NCI-H146 (cell line): ENCODE results near the gene AJAP1.

Experiments
- DNase-seq: peaks from one replicate; lab custom pipeline; 2025; lab: John Stamatoyannopoulos, UW

AJAP1 gene

DNA sequence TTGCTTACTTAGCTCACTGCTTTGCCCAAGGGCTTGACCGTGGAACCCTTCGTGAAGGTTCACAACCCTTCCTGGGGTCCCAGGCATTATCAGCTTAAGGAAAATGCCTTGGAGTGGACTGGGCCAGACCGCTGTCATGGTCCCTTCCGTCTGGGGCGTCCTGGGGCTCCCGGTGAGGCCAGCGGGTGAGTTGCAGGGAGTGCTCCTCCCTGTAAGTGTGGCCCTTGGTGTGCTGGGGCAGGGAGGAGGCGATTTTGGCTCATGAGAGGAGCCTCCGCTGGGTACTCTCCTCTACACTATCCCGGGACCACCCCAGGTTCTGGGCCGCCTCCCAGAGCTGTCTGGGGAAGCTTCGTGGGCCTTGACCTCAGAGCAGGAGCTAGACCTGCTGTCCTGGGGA, 48.1 kb downstream of the AJAP1 start:
- DNase-seq: no peak

DNA sequence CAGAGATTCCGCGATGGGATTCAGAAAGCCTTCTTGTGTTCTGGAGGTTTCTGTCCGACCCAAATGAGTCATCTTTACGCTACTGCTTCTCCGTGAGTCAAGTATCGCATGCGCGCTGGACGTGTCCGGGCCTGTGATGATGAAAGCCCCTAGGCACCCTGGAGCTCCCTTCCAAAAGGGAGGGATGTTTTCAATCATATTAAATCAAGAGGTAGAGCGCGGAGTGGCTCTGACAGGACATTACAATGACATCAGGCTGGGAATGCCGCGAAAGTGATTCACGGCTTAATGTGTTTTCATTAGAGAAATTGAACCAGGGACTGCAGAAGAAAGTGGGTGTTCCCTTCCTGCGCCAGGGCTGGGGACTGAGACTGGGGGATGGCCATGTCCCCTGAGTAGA, 48.5 kb downstream of the AJAP1 start:
- DNase-seq: no peak

- DNase-seq: no peak
These were observed 49.2 kb downstream of the AJAP1 start for GRCh38 chr1:4703646-4704045.

DNA sequence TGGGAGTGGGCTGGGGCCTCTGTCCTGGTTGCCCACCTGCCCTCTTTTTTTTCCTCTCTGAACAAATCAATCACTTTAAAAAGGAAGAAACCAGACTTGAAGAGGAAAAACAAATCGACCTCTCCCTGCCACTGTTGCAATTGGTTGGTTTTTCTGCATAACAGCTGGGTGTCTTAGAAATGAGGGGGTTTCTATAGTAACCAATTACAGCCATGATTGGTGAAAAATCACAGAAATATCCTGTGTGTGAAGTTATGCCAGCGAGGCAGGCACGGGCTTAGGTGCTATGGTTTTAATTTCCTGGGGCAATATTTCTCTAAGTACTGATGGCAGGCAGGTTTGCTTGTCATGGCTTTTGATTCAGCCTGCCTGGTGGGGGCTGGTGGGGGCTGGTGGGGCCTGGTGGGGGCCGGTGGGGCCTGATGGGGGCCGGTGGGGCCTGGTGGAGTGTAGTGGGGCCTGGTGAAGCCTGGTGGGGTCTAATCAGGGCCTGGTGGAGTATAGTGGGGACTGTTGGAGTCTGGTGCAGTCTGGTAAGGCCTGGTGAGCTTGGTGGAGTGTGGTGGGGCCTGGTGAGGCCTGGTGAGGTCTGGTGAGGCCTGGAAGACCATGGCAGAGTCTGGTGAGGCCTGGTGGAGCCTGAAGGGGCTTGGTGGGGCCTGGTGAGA, 54.6 kb downstream of the AJAP1 start:
- no peak for DNase-seq

GRCh38 chr1:4709641-4710040, 55.2 kb downstream of the AJAP1 start:
- no peak for DNase-seq

- no peak for DNase-seq
These were observed 56.4 kb downstream of the AJAP1 start for GRCh38 chr1:4710592-4711415.

DNA sequence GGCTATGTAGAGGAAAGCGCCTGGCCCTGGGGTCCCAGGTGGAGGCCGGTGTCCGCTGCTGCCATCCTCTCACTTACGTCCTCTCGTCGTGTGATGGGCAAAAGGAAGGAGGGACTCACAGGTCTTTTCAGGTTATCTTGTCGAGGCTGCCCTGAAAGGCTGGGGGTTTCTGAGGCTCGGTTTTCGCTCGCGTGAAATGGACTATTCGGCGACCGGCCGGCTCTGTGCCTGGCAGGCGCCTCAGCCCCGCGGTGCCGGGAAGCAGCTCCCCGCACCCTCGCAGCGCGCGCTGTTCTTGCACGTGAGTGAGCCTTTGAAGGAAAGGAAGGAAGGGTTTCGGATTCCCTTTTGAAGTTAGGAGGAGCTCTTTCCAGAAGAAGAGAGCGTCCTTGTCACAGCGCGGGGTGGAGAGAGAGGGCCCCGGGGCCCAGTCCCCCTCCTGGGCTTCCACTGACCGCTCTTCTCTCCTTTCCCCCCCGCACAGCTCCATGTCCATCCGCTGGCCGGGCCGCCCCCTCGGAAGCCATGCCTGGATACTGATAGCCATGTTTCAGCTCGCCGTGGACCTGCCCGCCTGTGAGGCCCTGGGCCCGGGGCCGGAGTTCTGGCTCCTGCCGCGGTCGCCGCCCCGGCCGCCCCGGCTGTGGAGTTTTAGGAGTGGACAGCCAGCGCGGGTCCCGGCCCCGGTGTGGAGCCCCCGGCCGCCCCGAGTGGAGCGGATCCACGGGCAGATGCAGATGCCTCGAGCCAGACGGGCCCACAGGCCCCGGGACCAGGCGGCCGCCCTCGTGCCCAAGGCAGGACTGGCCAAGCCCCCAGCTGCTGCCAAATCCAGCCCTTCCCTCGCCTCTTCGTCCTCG, 57.2 kb downstream of the AJAP1 start:
- no peak for DNase-seq

GRCh38 chr1:4713669-4714068, 59.3 kb downstream of the AJAP1 start:
- no peak for DNase-seq

- no peak for DNase-seq
These were observed 62.0 kb downstream of the AJAP1 start for GRCh38 chr1:4716406-4716805.

- DNase-seq: no peak
These were observed 63.7 kb downstream of the AJAP1 start for GRCh38 chr1:4718071-4718470.

GRCh38 chr1:4723106-4723505, 68.7 kb downstream of the AJAP1 start:
- no peak for DNase-seq

DNA sequence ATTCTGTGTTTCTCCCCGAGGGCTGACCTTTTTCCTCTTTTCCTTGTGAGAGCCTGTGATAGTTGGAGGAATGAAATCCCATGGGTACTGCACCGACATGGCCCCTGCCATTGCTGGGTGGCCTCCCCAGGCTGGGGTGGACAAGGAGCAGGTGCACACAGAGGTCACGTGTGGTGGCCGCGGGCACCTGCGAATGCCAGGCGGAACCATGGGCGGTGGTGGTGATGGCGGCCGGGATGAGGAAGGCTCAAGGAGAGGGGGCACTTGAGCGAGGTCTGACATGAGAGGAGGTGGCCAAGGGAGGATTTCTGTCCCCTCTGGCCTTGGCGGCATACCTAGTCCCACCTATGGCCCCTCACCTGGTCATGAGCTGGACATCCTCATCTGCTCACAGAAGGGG, 69.6 kb downstream of the AJAP1 start:
- no peak for DNase-seq

GRCh38 chr1:4724695-4725250, 70.4 kb downstream of the AJAP1 start:
- DNase-seq: no peak

GRCh38 chr1:4725416-4725815, 71.0 kb downstream of the AJAP1 start:
- no peak for DNase-seq

GRCh38 chr1:4726620-4727341, 72.4 kb downstream of the AJAP1 start:
- no peak for DNase-seq

DNA sequence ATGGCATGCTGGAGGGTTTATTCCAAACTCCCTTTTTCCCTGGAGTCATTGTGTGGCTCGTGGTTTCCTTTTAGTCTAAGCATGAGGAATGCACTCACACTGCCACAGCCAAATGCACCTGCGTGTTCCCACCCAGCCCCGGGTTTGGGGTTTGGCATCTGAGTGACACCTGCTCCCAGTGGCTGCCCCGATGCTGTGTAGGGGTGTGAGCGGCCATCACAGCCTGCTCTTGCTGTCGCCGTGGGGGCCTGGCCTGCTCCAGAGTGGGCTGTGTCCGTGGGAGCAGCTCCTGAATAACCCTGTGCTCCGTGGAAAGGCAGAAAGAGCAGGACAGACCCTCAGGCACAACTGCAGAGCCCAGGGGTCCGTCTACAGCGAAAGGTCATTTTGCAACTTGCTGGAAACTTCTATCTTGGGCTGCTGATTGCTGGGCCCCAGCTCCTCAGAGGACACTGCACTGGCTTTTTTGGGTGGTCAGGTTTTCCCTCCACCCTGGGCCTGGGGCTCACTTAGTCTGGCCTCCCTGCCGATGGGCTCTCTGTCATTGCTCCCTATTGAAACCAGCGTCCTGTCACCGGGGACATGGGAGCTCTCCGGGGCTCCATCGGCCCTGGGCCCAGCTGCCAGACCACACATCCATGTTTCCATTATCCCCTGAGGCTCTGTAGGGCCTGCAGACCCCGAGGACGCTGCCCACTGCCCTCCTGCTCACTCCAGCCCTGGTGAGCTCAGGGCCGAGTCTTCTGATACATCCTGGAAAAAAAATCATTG, 74.1 kb downstream of the AJAP1 start:
- no peak for DNase-seq

DNA sequence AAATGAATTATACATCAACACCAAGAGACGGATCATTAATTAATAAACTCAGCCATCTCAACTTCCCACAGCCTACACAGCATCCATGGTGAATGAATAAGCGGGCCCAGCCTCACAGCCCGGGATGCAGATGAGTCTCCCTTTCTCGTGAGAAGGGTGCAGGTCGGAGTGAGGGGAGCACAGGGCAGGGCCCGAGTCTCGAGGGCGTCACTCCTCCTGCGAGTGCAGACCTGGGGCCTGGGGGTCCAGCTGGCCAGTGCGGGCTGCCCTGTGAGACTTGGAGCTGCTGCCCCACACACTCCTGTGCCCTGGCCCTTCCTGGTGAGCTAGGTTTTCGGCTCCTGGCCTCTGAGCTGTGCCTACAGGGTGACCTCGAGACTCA, 74.7 kb downstream of the AJAP1 start:
- DNase-seq: no peak

DNA sequence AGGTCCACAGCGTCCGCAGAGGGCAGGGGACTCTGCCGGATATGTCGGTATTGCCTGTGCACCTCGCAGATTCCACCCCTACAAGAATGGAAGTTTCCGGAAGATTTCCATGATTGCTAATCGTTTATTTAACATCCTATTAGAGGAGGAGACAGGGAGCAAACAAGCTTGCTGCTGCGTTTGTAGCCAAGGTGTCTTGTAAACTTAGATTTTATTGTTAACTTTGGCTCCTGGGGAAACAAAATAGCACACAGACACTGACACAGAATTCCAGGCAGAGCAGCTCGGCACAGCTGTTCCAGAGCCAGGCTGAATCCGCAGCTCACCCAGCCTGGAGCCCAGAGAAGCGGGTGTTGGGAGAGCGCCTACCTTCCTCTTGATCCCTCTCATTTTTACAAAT, 75.7 kb downstream of the AJAP1 start:
- DNase-seq: no peak

DNA sequence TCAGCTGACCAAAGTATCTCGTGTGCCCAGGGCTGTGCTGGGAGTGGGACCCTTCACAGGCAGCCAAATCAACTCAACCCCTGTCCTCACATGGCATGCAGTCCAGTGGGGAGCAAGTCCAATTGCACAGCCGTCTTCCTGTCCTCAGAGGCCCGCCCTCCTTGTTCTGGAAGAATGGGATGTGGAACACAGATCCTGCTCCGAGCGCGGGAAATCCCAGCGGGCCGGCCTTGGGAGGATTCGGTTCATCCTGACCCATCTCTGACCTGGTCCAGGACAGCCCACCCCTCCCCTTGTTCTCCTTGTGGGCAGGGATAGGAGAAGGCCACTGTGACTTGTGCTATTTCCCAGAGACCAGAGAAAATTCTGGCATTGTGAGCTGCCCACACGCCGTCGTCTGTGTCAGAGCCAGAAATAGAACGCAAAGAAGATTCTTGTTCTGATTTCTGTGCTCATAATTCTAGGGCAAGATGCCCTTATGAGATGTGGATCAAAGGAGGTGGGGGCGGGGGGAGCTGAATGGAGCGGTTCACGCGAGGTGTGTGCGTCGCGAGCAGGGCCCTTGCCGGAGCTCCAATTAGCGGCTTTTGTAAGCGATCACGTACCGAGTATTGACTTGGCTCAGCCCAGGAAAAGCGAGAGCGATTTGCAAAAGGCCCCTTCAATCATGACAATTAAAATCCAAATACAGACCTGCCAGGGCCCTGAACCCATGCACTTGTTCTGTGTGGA, 79.2 kb downstream of the AJAP1 start:
- DNase-seq: no peak

GRCh38 chr1:4734219-4734618, 79.8 kb downstream of the AJAP1 start:
- no peak for DNase-seq
